GM12801 (cell line): ENCODE measurements around the gene RASD1.

ENCODE experiments used
- TF ChIP-seq, protein P1 (sequence below): IDR thresholded peaks from one replicate; pipeline ENCODE4 v1.5.1; 2011; ENCODE audit warnings: control low read depth; ENCODE audit not compliant: insufficient read length; ENCODE audit errors: extremely low read depth

RASD1 gene

GRCh38 chr17:17511881-17512858 is 16.0 kb upstream of the RASD1 start:
- TF ChIP-seq, protein P1, sequence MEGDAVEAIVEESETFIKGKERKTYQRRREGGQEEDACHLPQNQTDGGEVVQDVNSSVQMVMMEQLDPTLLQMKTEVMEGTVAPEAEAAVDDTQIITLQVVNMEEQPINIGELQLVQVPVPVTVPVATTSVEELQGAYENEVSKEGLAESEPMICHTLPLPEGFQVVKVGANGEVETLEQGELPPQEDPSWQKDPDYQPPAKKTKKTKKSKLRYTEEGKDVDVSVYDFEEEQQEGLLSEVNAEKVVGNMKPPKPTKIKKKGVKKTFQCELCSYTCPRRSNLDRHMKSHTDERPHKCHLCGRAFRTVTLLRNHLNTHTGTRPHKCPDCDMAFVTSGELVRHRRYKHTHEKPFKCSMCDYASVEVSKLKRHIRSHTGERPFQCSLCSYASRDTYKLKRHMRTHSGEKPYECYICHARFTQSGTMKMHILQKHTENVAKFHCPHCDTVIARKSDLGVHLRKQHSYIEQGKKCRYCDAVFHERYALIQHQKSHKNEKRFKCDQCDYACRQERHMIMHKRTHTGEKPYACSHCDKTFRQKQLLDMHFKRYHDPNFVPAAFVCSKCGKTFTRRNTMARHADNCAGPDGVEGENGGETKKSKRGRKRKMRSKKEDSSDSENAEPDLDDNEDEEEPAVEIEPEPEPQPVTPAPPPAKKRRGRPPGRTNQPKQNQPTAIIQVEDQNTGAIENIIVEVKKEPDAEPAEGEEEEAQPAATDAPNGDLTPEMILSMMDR: no peak

GRCh38 chr17:17511293-17511741 is 15.1 kb upstream of the RASD1 start:
- TF ChIP-seq, protein P1: no peak

DNA sequence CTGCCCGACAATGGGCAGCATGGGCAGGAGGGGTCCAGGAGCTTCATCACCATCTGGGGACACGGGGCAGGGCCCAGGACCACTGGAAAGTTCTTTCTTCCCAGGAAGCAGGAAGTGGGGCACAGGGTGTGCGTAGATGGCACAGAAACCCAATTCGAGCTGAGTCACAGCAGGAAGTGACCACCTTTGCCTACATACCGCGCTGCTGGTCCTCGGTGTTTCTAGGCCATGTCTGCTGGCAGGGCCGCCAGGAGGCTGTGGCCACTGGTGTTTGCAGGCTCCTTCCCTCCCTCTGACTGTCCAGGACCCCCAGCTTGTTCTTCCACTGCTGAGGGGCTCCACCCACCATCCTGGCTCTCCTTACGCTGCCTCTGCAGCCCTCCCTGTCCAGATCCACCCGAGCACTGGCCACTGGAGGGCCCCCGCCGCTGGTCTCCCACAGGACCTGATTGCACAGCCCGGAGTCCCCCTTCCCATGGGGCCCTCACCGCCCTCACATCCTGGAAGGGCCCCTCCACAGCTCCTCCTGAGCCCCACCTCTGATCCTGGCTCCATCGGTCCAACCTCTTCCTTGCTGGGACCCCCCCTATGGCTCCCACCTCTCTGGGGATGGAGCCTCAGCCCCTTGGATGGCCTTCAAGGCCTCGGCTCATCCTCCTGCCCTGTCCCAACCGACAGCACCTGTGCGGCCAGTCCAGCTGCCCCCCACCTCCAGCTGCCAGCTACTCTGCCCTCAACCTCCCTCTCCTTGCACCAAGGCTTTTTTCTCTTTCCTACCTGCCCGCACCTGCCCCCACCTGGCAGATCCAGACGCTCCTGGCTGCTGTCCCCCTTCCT is 14.5 kb upstream of the RASD1 start:
- TF ChIP-seq, protein P1: no peak

GRCh38 chr17:17509601-17510425 is 13.6 kb upstream of the RASD1 start:
- TF ChIP-seq, protein P1: no peak

DNA sequence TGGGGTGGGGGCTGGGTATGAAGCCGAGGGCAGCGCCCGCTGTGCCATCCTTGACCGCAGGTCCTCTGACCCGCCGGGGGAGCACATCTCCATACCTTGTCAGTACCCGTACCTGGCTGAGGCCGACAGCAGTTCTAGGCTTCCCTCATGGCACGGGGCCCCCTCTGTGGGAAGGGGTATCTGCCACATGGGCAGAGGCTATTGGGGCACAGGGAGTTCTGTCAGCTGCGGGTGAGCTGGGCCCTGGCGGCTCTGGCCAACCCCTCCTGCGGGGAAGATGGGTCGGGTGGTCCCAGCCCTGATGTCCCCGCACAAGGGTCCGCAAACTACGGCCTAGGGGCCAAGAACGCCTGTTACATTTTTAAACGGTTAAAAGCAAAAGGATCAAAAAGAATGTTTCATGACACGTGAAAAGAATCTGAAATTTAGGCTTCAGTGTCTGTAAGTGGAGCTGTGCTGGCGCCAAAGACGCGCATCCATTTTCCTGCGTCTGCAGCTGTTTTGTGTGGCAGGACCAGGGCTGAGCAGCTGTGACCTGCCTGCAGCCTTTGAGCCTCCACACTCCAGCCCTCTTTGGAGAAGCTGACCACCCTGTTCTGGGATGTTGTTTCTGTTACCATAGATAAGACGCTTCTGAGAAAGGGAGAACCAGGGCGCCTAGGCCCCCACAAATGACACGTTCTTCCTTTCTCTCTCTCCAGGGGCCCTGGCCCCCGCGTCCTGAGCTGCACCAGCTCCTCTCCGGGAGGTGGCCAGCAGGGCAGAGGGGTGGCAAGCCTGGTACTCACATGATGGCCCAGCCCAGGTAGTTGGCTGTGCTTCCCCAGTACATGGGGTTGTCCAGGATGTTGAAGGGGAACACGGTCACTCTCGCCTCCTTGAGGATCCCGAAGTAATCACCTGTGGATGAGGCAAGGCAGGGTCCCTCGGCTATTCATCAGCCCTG is 12.7 kb upstream of the RASD1 start:
- TF ChIP-seq, protein P1: no peak

DNA sequence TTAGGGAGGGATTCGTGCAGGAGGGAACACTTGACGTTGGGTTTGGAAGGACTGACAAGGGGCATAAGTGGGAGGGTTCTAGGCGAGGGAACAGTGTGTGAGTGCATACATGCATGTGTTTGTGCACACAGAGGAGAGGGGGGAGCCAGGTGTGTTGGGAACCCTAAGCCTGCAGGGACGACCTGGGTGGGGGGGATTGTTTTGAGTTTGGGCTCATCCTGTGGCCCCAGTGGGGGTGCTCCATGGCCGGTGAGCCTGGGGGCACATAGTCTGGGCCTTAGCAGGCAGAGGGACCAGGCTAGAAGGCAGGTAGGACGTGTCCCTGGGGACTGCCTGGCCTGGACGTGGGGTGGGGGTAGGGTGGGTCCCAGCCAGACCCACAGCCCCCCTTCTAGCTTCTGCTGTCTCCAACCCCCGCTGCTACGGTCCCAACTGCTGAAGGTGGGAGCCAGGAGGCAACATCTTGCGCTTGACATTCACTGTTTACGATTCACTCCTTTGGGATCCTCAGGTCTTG is 11.9 kb upstream of the RASD1 start:
- TF ChIP-seq, protein P1: no peak
